ENCODE measurements around the gene HIRA.

Gene HIRA

DNA sequence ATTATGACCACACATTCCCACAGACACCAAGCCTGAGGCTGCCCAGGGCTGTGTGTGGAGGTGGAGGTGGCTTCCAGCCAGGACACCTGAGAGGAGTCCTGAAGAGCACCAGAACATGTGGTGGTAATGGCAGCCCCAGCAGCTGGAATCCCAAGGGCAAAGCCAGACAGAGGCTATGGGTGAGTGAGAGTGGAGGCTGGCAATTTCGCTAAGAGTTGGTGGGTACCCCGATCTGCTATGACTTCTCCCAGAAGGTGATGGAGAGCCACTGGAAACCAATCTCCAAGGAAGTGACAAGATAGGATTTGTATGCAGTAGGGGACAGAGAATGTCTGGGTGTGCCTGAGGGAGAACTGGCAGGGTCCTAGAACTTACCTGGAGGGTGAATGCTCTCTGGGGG is 70.7 kb downstream of the HIRA start:
- no peak overlapping the region for H3K4me3 ChIP-seq (ENCODE audit: control insufficient read depth, low read depth, low read length)
- TF ChIP-seq, protein P1, sequence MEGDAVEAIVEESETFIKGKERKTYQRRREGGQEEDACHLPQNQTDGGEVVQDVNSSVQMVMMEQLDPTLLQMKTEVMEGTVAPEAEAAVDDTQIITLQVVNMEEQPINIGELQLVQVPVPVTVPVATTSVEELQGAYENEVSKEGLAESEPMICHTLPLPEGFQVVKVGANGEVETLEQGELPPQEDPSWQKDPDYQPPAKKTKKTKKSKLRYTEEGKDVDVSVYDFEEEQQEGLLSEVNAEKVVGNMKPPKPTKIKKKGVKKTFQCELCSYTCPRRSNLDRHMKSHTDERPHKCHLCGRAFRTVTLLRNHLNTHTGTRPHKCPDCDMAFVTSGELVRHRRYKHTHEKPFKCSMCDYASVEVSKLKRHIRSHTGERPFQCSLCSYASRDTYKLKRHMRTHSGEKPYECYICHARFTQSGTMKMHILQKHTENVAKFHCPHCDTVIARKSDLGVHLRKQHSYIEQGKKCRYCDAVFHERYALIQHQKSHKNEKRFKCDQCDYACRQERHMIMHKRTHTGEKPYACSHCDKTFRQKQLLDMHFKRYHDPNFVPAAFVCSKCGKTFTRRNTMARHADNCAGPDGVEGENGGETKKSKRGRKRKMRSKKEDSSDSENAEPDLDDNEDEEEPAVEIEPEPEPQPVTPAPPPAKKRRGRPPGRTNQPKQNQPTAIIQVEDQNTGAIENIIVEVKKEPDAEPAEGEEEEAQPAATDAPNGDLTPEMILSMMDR (IDR thresholded peaks at IDR 0.05; ENCODE audit: control insufficient read depth, insufficient read depth, low read depth, low read length, missing control alignments): no peak
- DNase-seq (ENCODE audit: low read depth): no peak

DNA sequence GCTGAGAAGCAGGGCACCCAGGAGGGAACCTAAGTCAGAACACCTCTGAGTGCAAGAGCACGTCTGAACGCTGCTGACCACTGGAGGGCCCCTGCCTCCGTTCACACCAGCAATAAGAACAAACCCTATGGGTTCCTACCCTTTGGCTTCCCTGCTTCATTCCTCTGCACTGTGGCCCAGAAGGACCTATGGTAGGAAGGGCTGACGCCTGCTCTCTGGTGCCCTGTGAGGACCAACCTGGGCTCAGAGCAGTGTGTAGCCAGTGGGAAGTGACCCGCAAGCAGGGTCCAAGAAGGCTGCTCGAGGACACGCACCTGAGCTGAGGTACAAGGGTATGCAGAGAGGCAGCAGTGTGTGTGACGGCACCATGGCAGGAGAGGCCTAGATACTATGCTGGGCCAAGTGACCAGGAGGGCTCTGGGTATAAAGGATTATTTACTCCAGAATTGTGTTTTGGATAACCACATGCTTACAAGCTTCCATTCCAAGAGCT is 71.2 kb downstream of the HIRA start:
- no peak for DNase-seq (ENCODE audit: low read depth)
- H3K4me3 ChIP-seq (ENCODE audit: control insufficient read depth, low read depth, low read length): no peak overlapping the region
- TF ChIP-seq, protein P1 (IDR thresholded peaks at IDR 0.05; ENCODE audit: control insufficient read depth, insufficient read depth, low read depth, low read length, missing control alignments): no peak

DNA sequence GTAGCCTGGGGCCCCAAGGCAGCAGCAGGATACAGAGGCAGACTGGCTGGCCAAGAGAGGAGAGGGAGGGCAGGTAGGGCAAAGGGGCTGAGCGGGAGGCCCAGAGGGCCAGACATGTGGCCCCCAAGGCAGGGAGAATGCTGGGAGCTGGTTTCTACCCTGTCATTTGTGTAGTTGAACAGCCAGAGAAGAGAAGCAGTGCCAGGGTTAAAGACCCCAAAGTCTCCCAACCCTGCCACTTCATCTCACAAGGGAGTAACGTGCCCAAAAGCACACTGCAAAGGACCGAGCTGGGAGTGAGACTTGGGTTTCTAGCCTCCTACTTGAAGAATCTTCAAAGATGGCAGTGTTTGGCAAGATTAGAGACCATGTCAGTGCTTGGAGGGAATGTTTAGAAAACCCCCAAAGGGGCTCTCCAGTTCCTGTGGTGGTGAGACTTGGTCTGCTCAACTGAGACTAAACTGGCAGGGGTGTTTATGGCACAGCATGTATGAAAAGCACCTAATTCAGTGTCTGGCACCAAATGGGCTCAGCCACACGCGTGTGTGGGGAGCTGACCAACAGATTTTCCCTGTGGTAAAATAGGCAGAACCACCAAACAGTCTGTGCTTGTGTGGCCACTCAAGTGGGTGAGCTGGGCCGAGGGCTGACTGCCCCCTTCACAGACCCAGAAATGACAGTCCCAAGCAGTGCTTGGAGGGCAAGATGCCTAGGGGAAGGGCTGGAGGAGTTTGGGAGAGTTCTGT is 71.8 kb downstream of the HIRA start:
- DNase-seq (ENCODE audit: low read depth): no peak
- no peak overlapping the region for H3K4me3 ChIP-seq (ENCODE audit: control insufficient read depth, low read depth, low read length)
- TF ChIP-seq, protein P1 (IDR thresholded peaks at IDR 0.05; ENCODE audit: control insufficient read depth, insufficient read depth, low read depth, low read length, missing control alignments): no peak

DNA sequence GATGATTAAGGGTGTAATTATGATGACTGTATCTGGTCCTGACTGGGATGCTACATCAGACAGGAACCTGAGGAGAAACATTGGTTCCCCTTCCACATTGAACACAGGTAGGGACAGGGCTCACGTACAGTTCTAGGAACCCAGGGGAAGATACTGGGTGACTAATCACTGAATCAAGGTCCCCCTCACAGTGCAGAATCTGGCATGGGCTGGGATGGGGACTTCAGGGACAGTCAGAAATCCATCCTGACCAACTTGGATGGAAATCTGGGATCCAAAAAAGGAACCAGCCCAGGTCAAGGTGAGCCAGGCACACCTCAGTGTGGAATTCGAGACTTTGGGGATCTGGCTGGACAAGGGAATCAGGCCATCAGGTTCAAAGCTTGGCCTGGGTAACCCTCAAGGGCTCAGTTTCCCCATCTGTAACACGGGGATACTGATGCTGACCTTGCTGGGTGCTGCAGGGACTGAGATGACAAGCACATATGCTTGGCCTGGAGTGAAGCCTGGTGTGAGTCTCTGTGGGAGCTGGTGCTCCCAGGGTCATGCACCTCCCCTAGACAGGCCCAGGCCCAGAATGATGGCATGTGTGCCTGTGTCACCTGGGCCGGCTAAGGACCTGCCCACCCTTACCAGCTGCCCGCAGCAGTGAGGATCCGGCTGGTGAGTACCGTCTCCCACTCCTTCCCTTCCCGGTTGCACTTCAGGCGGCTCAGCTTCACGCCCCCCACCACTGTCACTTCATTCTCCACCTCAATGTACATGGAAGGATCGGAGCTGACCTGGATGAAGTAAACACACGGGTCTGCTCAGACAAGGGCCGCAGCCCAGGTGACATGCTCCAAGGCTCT is 72.6 kb downstream of the HIRA start:
- no peak overlapping the region for H3K4me3 ChIP-seq (ENCODE audit: control insufficient read depth, low read depth, low read length)
- TF ChIP-seq, protein P1 (IDR thresholded peaks at IDR 0.05; ENCODE audit: control insufficient read depth, insufficient read depth, low read depth, low read length, missing control alignments): no peak

DNA sequence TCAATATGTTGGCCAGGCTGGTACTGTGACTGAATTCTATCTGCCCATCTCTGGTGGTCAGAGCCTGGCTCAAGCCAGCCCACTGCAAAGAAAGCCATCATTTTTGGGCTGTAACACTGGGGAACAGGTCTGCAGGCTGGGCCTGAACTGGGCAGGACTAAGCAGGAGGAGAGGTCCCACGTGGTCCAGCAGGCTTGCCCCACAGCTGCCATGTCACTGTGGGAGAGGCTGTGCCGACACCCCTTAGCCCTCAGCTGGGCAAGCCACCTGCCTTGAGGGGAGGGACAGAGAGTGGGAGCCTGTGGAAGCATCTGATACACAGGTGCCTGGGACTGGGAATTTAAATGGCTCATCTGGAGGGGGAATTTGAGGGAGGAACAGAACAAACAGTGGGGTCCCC is 73.3 kb downstream of the HIRA start:
- H3K4me3 ChIP-seq (ENCODE audit: control insufficient read depth, low read depth, low read length): no peak overlapping the region
- no peak for DNase-seq (ENCODE audit: low read depth)
- TF ChIP-seq, protein P1 (IDR thresholded peaks at IDR 0.05; ENCODE audit: control insufficient read depth, insufficient read depth, low read depth, low read length, missing control alignments): no peak

More for the DNA sequence above, 72.6 kb downstream of the HIRA start:
- DNase-seq (ENCODE audit: low read depth): no peak

DNA sequence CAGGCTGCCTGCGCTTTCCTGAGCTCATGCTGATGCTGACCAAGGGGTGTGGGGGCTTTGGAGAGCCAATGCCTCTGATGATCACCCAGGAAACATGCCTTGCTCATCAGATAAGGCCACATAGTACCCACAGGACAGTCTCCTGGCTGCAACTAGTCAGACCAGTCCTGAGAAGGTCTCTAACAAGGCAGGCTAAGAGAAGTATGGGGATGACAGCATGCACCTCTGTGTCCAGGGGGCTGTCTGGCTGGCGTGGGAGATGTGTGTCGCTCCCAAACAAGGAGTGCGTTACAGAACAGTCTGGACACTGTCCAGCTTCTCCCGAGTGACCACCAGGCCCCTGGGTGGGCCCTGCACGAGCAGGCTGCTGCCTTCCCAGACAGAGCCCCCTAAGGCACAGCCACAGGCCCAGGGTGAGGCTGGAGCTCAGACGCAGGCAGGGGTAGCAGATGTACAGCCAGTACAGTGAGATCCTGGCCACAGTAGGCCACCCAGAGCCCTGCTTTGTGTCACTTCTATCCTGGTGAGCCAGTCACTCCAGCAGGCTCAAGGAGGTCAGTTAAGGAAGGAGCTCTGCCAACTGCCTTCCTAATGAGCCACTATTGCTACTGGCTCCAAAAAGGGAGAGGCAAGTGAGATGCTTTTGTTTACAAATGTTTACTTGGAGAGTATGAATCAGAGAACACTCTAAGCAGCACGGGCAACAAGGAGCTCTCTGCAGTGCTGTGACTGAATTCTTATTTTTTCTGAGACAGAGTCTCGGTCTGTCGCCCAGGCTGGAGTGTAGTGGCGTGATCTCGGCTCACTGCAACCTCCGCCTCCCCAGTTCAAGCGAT is 74.0 kb downstream of the HIRA start:
- TF ChIP-seq, protein P1 (IDR thresholded peaks at IDR 0.05; ENCODE audit: control insufficient read depth, insufficient read depth, low read depth, low read length, missing control alignments): no peak
- no peak for DNase-seq (ENCODE audit: low read depth)

More for the DNA sequence above, 74.0 kb downstream of the HIRA start:
- H3K4me3 ChIP-seq (ENCODE audit: control insufficient read depth, low read depth, low read length): no peak overlapping the region
